GM12873 (cell line): ENCODE data around the gene CGB1.

Source experiments
- TF ChIP-seq, protein P1 (sequence below): IDR thresholded peaks from 2 replicates; pipeline ENCODE4 v1.5.1; 2012; ENCODE audit warnings: low read depth, mild to moderate bottlenecking, moderate library complexity, low read length, control low read depth; ENCODE audit not compliant: insufficient read depth; ENCODE audit errors: missing control alignments

The CGB1 gene

GRCh38 chr19:48985711-48986110 is 51.0 kb downstream of the CGB1 start:
- TF ChIP-seq, protein P1, sequence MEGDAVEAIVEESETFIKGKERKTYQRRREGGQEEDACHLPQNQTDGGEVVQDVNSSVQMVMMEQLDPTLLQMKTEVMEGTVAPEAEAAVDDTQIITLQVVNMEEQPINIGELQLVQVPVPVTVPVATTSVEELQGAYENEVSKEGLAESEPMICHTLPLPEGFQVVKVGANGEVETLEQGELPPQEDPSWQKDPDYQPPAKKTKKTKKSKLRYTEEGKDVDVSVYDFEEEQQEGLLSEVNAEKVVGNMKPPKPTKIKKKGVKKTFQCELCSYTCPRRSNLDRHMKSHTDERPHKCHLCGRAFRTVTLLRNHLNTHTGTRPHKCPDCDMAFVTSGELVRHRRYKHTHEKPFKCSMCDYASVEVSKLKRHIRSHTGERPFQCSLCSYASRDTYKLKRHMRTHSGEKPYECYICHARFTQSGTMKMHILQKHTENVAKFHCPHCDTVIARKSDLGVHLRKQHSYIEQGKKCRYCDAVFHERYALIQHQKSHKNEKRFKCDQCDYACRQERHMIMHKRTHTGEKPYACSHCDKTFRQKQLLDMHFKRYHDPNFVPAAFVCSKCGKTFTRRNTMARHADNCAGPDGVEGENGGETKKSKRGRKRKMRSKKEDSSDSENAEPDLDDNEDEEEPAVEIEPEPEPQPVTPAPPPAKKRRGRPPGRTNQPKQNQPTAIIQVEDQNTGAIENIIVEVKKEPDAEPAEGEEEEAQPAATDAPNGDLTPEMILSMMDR: no peak
